GM19238 (cell line): Measurements from ENCODE around the gene CALML4.
"Not testable (repeated sequence)": the region's sequence is repeated elsewhere in the genome, so short reads cannot be mapped to it uniquely, and the experiment has no call there.

Experiments
- DNase-seq: peaks from one replicate; pipeline ENCODE4 v3.0.0; 2011; ENCODE audit warnings: low spot score; ENCODE audit not compliant: insufficient read length

The CALML4 gene

GRCh38 chr15:68191555-68191954 is 13.6 kb downstream of the CALML4 start:
- DNase-seq, result no peak

GRCh38 chr15:68190048-68190447 is 15.1 kb downstream of the CALML4 start:
- DNase-seq, result no peak

- no peak for DNase-seq
Measured at GRCh38 chr15:68188647-68189046, 16.5 kb downstream of the CALML4 start.

GRCh38 chr15:68187559-68187958 is 17.6 kb downstream of the CALML4 start:
- no peak for DNase-seq

GRCh38 chr15:68186671-68187397 is 18.3 kb downstream of the CALML4 start:
- DNase-seq, result no peak

GRCh38 chr15:68184616-68185480 is 20.3 kb downstream of the CALML4 start:
- DNase-seq, result no peak

GRCh38 chr15:68183616-68184315 is 21.4 kb downstream of the CALML4 start:
- no peak for DNase-seq

- no peak for DNase-seq
Measured at GRCh38 chr15:68177742-68178141, 27.4 kb downstream of the CALML4 start.

GRCh38 chr15:68176601-68177000 is 28.5 kb downstream of the CALML4 start:
- no peak for DNase-seq

GRCh38 chr15:68175526-68175925 is 29.6 kb downstream of the CALML4 start:
- DNase-seq, result no peak

- no peak for DNase-seq
Measured at GRCh38 chr15:68173119-68173518, 32.0 kb downstream of the CALML4 start.

- not testable (repeated sequence) for DNase-seq
Measured at GRCh38 chr15:68172037-68172436, 33.1 kb downstream of the CALML4 start.

GRCh38 chr15:68166847-68167246 is 38.3 kb downstream of the CALML4 start:
- DNase-seq, result no peak

GRCh38 chr15:68163191-68163590 is 41.9 kb downstream of the CALML4 start:
- DNase-seq, result no peak

GRCh38 chr15:68158046-68158628 is 47.0 kb downstream of the CALML4 start:
- no peak for DNase-seq

- no peak for DNase-seq
Measured at GRCh38 chr15:68157074-68157473, 48.1 kb downstream of the CALML4 start.

GRCh38 chr15:68154923-68155559 is 50.1 kb downstream of the CALML4 start:
- no peak for DNase-seq

- no peak for DNase-seq
Measured at GRCh38 chr15:68152342-68152741, 52.8 kb downstream of the CALML4 start.

GRCh38 chr15:68151277-68151676 is 53.9 kb downstream of the CALML4 start:
- no peak for DNase-seq

GRCh38 chr15:68150187-68150586 is 54.9 kb downstream of the CALML4 start:
- no peak for DNase-seq

GRCh38 chr15:68149059-68149458 is 56.1 kb downstream of the CALML4 start:
- no peak for DNase-seq
